ENCODE measurements around the gene TMC3. TPM values are rescaled to one million over a fixed set of nuclear protein-coding genes. Genes with fewer than 3 reads are reported as not detected.

The TMC3 gene
- polyA plus RNA-seq, 3 donors: 0.11 to 0.24 (median 0.16) TPM

- no peak for DNase-seq
These were observed 75.4 kb downstream of the TMC3 start for GRCh38 chr15:81298611-81299010.

- no peak for DNase-seq
These were observed 76.1 kb downstream of the TMC3 start for GRCh38 chr15:81297603-81298575.

- DNase-seq: no peak
These were observed 76.9 kb downstream of the TMC3 start for GRCh38 chr15:81297147-81297572.

GRCh38 chr15:81296673-81297072 lies 77.3 kb downstream of the TMC3 start:
- no peak for DNase-seq

DNA sequence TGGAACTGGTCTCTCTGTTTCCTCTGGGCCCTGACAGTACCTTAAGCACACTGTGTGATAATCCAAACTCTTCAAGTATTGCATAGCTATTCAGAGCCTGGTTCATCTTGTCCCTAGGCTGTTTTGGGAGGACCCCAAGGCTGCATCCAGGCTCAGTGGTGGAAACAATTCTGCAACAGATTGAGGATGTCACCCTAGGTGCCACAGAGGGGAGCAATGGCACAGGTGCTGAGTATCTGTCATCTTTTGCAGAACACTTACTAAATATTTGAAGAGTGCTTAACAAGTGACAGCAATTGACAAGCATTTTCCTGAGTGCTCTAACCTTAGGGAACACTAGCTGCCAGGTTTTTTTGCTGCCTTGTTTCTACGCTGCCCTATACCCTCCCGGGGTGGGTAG lies 77.8 kb downstream of the TMC3 start:
- DNase-seq: no peak

DNA sequence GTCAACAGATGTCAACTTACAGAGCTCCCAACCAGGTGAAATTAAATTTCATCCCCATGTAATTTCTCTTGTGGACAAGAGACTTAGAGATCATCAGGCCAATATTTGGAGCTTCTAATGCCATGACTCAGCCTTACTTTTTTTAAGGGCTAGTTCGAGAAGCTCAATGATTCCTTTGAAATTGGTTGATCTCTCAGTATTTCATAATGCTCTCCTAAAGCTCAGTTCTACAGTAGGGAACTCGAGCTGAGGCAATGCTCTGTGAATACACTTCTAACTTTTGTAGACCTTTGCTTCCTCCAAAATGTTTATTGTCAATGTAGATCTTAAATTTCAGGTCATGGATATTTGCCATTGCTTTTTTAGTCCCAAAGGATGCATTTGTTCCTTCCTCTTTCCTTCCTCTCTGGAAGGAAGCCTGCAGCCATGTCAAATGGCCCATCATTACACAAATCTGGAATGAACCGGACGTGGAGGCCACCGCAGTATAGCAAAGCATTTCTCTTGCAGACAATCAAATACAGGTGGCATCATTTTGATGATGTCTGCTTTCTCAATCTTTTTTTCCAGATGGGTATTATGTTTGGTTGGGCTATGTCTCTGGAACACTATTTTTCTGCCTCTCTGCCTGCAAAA lies 78.4 kb downstream of the TMC3 start:
- no peak for DNase-seq

- no peak for DNase-seq
These were observed 79.5 kb downstream of the TMC3 start for GRCh38 chr15:81294516-81294880.

- no peak for DNase-seq
These were observed 80.1 kb downstream of the TMC3 start for GRCh38 chr15:81293728-81294515.

- no peak for DNase-seq
These were observed 81.5 kb downstream of the TMC3 start for GRCh38 chr15:81292523-81293001.

GRCh38 chr15:81291916-81292522 lies 82.0 kb downstream of the TMC3 start:
- no peak for DNase-seq

DNA sequence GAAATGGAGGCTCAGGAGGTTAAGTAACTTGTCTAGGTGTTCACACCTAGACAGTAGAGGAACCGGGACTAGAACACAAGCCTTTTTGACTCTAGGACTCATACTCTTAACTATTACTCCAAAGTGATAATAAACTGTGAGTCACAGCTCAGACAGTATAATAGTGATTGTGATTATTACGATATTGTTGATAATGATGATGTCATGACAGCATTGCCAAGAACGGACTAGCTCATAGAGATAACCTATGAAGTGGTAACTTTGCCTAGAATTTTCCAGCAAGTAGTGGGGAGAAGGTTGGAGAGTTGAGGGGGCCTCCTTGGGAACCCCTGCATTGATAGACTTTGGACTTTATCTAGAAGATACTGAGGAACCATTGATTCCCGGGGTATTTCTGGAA lies 84.1 kb downstream of the TMC3 start:
- no peak for DNase-seq

- no peak for DNase-seq
These were observed 85.4 kb downstream of the TMC3 start for GRCh38 chr15:81288616-81289015.

DNA sequence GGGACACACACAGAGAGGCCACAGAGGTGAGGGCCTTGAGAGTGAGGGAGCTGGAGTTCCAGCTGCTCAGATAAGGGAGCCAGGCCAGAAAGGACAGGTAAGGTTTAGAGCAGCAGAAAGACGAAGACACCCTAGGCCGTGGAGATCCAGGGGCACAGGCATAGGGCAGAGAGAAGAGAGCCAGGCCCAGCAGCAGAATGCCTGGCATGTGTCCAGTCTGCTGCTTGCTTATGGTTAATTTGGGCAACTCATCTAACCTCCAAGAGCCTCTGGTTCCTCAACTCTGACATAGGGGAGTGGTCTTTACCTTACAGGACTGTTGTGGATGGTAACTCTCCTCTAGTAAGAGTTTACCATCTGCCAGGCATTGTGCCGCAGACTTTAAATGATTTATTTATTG lies 86.0 kb downstream of the TMC3 start:
- DNase-seq: no peak

DNA sequence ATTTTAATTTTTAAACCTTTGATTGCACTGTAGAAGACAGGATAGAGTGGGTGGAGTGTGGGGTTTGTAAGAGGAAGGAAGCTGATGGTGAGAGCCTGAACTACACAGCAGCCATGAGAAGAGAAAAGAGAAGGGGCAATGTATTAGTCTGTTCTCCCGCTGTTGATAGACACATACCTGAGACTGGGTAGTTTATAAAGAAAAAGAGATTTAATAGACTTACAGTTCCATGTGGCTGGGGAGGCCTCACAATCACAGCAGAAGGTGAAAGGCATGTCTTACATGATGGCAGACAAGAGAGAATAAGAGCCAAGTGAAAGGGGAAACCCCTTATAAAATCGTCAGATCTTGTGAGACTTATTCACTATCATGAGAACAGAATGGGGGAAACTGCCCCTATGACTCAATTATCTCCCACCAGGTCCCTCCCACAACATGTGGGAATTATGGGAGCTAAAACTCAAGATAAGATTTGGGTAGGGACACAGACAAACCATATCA lies 87.3 kb downstream of the TMC3 start:
- DNase-seq: no peak

DNA sequence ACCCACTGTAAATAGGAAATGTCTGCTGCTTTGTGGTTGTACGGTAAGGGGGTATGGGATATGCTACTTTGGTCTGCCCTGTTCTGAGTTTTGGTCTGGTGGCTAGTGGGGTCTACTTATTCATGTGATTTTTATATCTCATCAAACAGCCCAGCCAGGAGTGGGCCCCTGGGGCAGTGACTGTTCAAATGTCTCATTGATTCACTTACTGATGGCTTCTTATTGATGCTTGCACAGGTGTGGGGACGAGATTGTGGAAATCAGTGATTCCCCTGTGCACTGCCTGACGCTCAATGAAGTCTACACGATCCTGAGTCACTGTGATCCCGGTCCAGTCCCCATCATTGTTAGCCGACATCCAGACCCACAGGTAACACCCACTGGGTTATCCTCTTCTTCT lies 88.6 kb downstream of the TMC3 start:
- DNase-seq: no peak

- no peak for DNase-seq
These were observed 89.6 kb downstream of the TMC3 start for GRCh38 chr15:81284256-81285031.

DNA sequence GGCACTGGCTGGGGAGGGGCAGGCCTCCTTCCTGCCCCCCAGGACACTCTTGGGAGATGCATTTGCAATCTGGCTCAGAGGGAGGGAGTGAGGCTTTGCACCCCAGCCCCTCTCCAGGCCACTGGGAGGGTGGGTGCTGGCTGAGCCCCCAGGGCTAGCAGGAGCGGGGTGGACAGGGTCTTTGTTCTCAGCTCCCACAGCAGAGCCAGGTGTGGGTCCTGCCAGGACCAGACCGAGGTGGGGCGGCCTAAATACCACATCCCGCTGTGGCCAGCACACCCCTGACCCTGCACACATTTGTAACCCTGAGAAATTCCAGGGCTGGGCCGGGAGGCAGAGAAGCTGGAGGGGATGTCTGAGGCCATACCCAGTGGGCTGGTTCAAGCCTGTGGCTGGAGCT lies 91.1 kb downstream of the TMC3 start:
- DNase-seq: no peak

GRCh38 chr15:81282606-81282895 lies 91.5 kb downstream of the TMC3 start:
- DNase-seq: no peak

GRCh38 chr15:81281766-81282605 lies 92.0 kb downstream of the TMC3 start:
- DNase-seq: no peak

GRCh38 chr15:81281456-81281735 lies 92.6 kb downstream of the TMC3 start:
- DNase-seq: no peak
